Stimulated activated CD4-positive, alpha-beta T cell treated with anti-CD3 and anti-CD28 coated beads, TNF-alpha, amount 100 ng/mL, for 48 hours (primary cell): ENCODE data around the gene SELENON.

Experiments used
- DNase-seq, 3 donors: peaks; one replicate each; pipeline ENCODE4 v3.0.0-alpha.2; 2020; ENCODE audit warnings: low read depth in 3 of 3

Gene SELENON

GRCh38 chr1:25810341-25811299 lies 10.6 kb downstream of the SELENON start:
- peak; percentile 54 to 64 (median 63) for DNase-seq

GRCh38 chr1:25811384-25812082 lies 11.5 kb downstream of the SELENON start:
- DNase-seq, result no peak

GRCh38 chr1:25813071-25813733 lies 13.2 kb downstream of the SELENON start:
- DNase-seq, result no peak

- no peak for DNase-seq
Measured at GRCh38 chr1:25813734-25814471, 13.9 kb downstream of the SELENON start.

GRCh38 chr1:25814549-25815087 lies 14.6 kb downstream of the SELENON start:
- DNase-seq, result no peak

GRCh38 chr1:25815208-25816111 lies 15.5 kb downstream of the SELENON start:
- no peak for DNase-seq

GRCh38 chr1:25816112-25816718 lies 16.2 kb downstream of the SELENON start:
- no peak for DNase-seq

GRCh38 chr1:25817840-25818501 lies 18.0 kb downstream of the SELENON start:
- no peak for DNase-seq

GRCh38 chr1:25818569-25818968 lies 18.6 kb downstream of the SELENON start:
- no peak for DNase-seq

GRCh38 chr1:25819491-25820246 lies 19.7 kb downstream of the SELENON start, which contains the start of gene MTFR1L:
TSS of gene MTFR1L (plus strand) at chr1:25819954. CDS start at chr1:25823105, 3,151 bp downstream.
- DNase-seq, result peak; percentile 81 to 95 (median 90)

GRCh38 chr1:25820247-25821111 lies 20.5 kb downstream of the SELENON start:
- peak; percentile 43 to 58 (median 50) for DNase-seq

- no peak for DNase-seq
Measured at GRCh38 chr1:25821112-25821476, 21.1 kb downstream of the SELENON start.

GRCh38 chr1:25821630-25822091 lies 21.7 kb downstream of the SELENON start:
- DNase-seq, result no peak

GRCh38 chr1:25825605-25826004 lies 25.6 kb downstream of the SELENON start:
- no peak for DNase-seq

GRCh38 chr1:25826571-25826970 lies 26.6 kb downstream of the SELENON start:
- DNase-seq, result no peak

GRCh38 chr1:25828491-25828890 lies 28.5 kb downstream of the SELENON start:
- no peak for DNase-seq

- DNase-seq, result no peak
Measured at GRCh38 chr1:25829046-25829445, 29.1 kb downstream of the SELENON start.
